Right lobe of liver (tissue), 6 donors: ENCODE results near the gene ETNK1. TPM values are rescaled to one million over a fixed set of nuclear protein-coding genes. Genes with fewer than 3 reads are reported as not detected.
A peak's percentile ranks its signal among the peaks of the same experiment; 100 is the strongest.
"Not testable (repeated sequence)": the region's sequence is repeated elsewhere in the genome, so short reads cannot be mapped to it uniquely, and the experiment has no call there.

ENCODE experiments used
- ATAC-seq, 4 donors: fragments of 200-7000 bp; cut with Tn5 transposase; one replicate each; pipeline ENCODE4 v1.9.1; 2020; ENCODE audit warnings: mild to moderate bottlenecking in 4 of 4, moderate library complexity in 4 of 4
- DNase-seq, 3 donors: peaks; one replicate each; pipeline ENCODE4 v3.0.0-alpha.2; 2020
- H3K27ac ChIP-seq, 3 donors: fragments of 200-600 bp; one replicate each; pipeline ENCODE4 v1.8.0; 2022
- H3K27me3 ChIP-seq, 2 donors: fragments of 200-600 bp; one replicate each; pipeline ENCODE4 v1.8.0; 2022
- H3K36me3 ChIP-seq, 4 donors: fragments of 200-600 bp; sonication (generic) in 1 of 4; one replicate each; pipeline versions ENCODE4 v1.5.1 to v1.8.0; 2017 to 2022; ENCODE audit warnings: control low read depth in 1 of 4
- H3K4me1 ChIP-seq, 4 donors: fragments of 200-600 bp; sonication (generic) in 1 of 4; one replicate each; pipeline versions ENCODE4 v1.5.1 to v1.8.0; 2017 to 2022; ENCODE audit warnings: control low read depth in 1 of 4
- H3K4me3 ChIP-seq, 3 donors: fragments of 200-600 bp; one replicate each; pipeline ENCODE4 v1.8.0; 2022
- H3K9me3 ChIP-seq, 4 donors: fragments of 200-600 bp; sonication (generic) in 1 of 4; one replicate each; pipeline versions ENCODE4 v1.5.1 to v1.8.0; 2017 to 2022; ENCODE audit warnings: control low read depth in 1 of 4
- CTCF ChIP-seq, 4 donors: fragments of 200-600 bp in 3 of 4; fragments of 450-650 bp in 1 of 4; IDR thresholded peaks; one replicate each; pipeline versions ENCODE4 v1.5.1 to v1.8.0; 2016 to 2022; ENCODE audit warnings: antibody characterized with exemption in 4 of 4, mild to moderate bottlenecking in 2 of 4
- POLR2A ChIP-seq: fragments of 450-650 bp; IDR thresholded peaks from one replicate; pipeline ENCODE4 v1.6.1; 2017; ENCODE audit warnings: antibody characterized with exemption, mild to moderate bottlenecking
- WGBS: methylation state at CpG from one replicate; pipeline ENCODE4 v1.1.6; 2018; ENCODE audit warnings: low coverage, low lambda C conversion rate; ENCODE audit not compliant: insufficient coverage; ENCODE audit errors: missing lambda C conversion rate; 5-methylcytosine and 5-hydroxymethylcytosine counted together
- intact Hi-C, 2 donors: fragments of 100-400 bp; cut with DNase I; formaldehyde crosslinking; loops; one replicate each; pipeline versions ENCODE4 v1.11.2 to v1.14.1; 2022
- total RNA-seq, 6 experiments: library from RNA; depleted of rRNA in 2 of 6; stranded (reverse); fragments of >200 nt in 2 of 6; fragmentation: NEBNext Ultra II Directional in 3 of 6; extraction: Animal tissue kit (Norgen Biotek cat#: 25700) in 3 of 6; gene quantifications; one replicate each; pipeline versions ENCODE4 v1.1.0 to v1.2.4, GENCODE V29; 2016 to 2023
- donor health status: DM: no; HTN: yes; CAD: no.
- donor health status: DM: no; HTN: no; CAD: no.
- donor health status: DM: no; HTN: no; CAD: no.
- donor health status: DM: no; HTN: yes; CAD: no.
- donor health status: DM: no; HTN: yes; CAD: no.

Gene ETNK1
- total RNA-seq, 6 experiments from 2014 or later = 24.1 to 65.3 (median 34.8) TPM

- Histone ChIP-seq H3K27me3 (no peaks in the 10 kb centered on the region), H3K4me1 (peaks cover 0 to 14% (median 0%) of the 10 kb centered on the region in 4 donors), H3K9me3 (no peaks in the 10 kb centered on the region), H3K36me3 (no peaks in the 10 kb centered on the region), H3K4me3 (no peak overlapping the region), H3K27ac (peak overlapping the region in 2 of 3 donors; percentile 20 to 73)
- TF ChIP-seq CTCF (IDR thresholded peaks at IDR 0.05) (no peak), POLR2A (no peak)
- DNase-seq (no peak), ATAC-seq (peak in 3 of 4 donors; percentile 57 to 82 (median 79))
- intact Hi-C loops = no loop called here
- WGBS = 31% methylated on average over 4 of the region's 4 CpGs
Observed at GRCh38 chr12:22598763-22599161, 26.2 kb upstream of the ETNK1 start.

GRCh38 chr12:22600181-22600580, 24.8 kb upstream of the ETNK1 start:
- intact Hi-C loops = no loop called here

GRCh38 chr12:22609501-22609900, 15.5 kb upstream of the ETNK1 start:
- DNase-seq = no peak
- Histone ChIP-seq H3K27ac (no peak overlapping the region), H3K36me3 (no peaks in the 10 kb centered on the region), H3K4me3 (no peak overlapping the region), H3K9me3 (peaks cover 0 to 3% (median 0%) of the 10 kb centered on the region in 4 donors), H3K4me1 (no peaks in the 10 kb centered on the region), H3K27me3 (no peaks in the 10 kb centered on the region)
- 41% methylated on average over 4 of the region's 4 CpGs for WGBS
- intact Hi-C loops = no loop called here
- TF ChIP-seq POLR2A = no peak
- TF ChIP-seq CTCF (IDR thresholded peaks at IDR 0.05) = no peak
- no peak for ATAC-seq

More at GRCh38 chr12:22600181-22600580, 24.8 kb upstream of the ETNK1 start:
- 71% methylated on average over 3 of the region's 4 CpGs for WGBS
- H3K27me3 ChIP-seq = no peaks in the 10 kb centered on the region
- H3K4me1 ChIP-seq = peaks cover 0 to 14% (median 0%) of the 10 kb centered on the region in 4 donors
- H3K4me3 ChIP-seq = no peak overlapping the region
- no peak overlapping the region for H3K27ac ChIP-seq
- no peak for TF ChIP-seq CTCF (IDR thresholded peaks at IDR 0.05)
- no peak for TF ChIP-seq POLR2A
- H3K9me3 ChIP-seq = no peaks in the 10 kb centered on the region
- DNase-seq (no peak), ATAC-seq (no peak)
- H3K36me3 ChIP-seq = no peaks in the 10 kb centered on the region

GRCh38 chr12:22610131-22610530, 14.8 kb upstream of the ETNK1 start:
- Histone ChIP-seq H3K4me1 (no peaks in the 10 kb centered on the region), H3K4me3 (no peak overlapping the region), H3K27me3 (no peaks in the 10 kb centered on the region), H3K9me3 (peaks cover 0 to 3% (median 0%) of the 10 kb centered on the region in 4 donors), H3K27ac (no peak overlapping the region), H3K36me3 (no peaks in the 10 kb centered on the region)
- no peak for ATAC-seq
- 16% methylated on average over 3 of the region's 3 CpGs for WGBS
- TF ChIP-seq POLR2A (no peak), CTCF (IDR thresholded peaks at IDR 0.05) (no peak)
- no peak for DNase-seq
- intact Hi-C loops = no loop called here

GRCh38 chr12:22612822-22613221, 12.1 kb upstream of the ETNK1 start:
- H3K36me3 ChIP-seq, H3K9me3 ChIP-seq, DNase-seq, intact Hi-C loops, H3K27me3 ChIP-seq, H3K4me3 ChIP-seq, H3K27ac ChIP-seq, ATAC-seq, H3K4me1 ChIP-seq: not testable (repeated sequence)
- WGBS = 85% methylated on average over 6 of the region's 6 CpGs
